Glomerular endothelial cell (primary cell): ENCODE data around the gene CREBL2. TPM values are rescaled to one million over a fixed set of nuclear protein-coding genes. Genes with fewer than 3 reads are reported as not detected.
"Not testable (repeated sequence)": the region's sequence is repeated elsewhere in the genome, so short reads cannot be mapped to it uniquely, and the experiment has no call there.

ENCODE experiments used
- DNase-seq: peaks from one replicate; pipeline ENCODE4 v3.0.0-alpha.2; 2011; ENCODE audit warnings: low read depth, low spot score; ENCODE audit errors: extremely low read depth
- total RNA-seq: library from RNA; depleted of rRNA; stranded (reverse); fragments of >200 nt; gene quantifications from 2 replicates; pipeline ENCODE4 v1.2.3, GENCODE V29; 2015

The CREBL2 gene
- total RNA-seq, 1 donor from 2014 or later, result 17.3 TPM

GRCh38 chr12:12596598-12596997 is 15.1 kb upstream of the CREBL2 start:
- not testable (repeated sequence) for DNase-seq

GRCh38 chr12:12598864-12599263 is 12.8 kb upstream of the CREBL2 start:
- no peak for DNase-seq

GRCh38 chr12:12599750-12600643 is 11.7 kb upstream of the CREBL2 start:
- DNase-seq, result no peak

GRCh38 chr12:12600659-12601058 is 11.0 kb upstream of the CREBL2 start:
- DNase-seq, result no peak

- no peak for DNase-seq
Measured at GRCh38 chr12:12604740-12605139, 6.9 kb upstream of the CREBL2 start.

GRCh38 chr12:12606781-12607589 is 4.7 kb upstream of the CREBL2 start:
- no peak for DNase-seq

- DNase-seq, result no peak
Measured at GRCh38 chr12:12608557-12608957, 3.1 kb upstream of the CREBL2 start.

GRCh38 chr12:12609692-12610091 is 2.0 kb upstream of the CREBL2 start:
- no peak for DNase-seq

- DNase-seq, result no peak
Measured at GRCh38 chr12:12610711-12611110, 965 bp upstream of the CREBL2 start.

GRCh38 chr12:12612358-12612757 is 682 bp downstream of the CREBL2 start:
- DNase-seq, result no peak

GRCh38 chr12:12613344-12613743 is 1.7 kb downstream of the CREBL2 start:
- no peak for DNase-seq

GRCh38 chr12:12614342-12614741 is 2.7 kb downstream of the CREBL2 start:
- DNase-seq, result no peak

- no peak for DNase-seq
Measured at GRCh38 chr12:12616512-12617310, 5.0 kb downstream of the CREBL2 start.

- not testable (repeated sequence) for DNase-seq
Measured at GRCh38 chr12:12618064-12618463, 6.4 kb downstream of the CREBL2 start.

GRCh38 chr12:12620730-12621315 is 9.1 kb downstream of the CREBL2 start:
- no peak for DNase-seq

- no peak for DNase-seq
Measured at GRCh38 chr12:12622418-12622817, 10.7 kb downstream of the CREBL2 start.

- DNase-seq, result no peak
Measured at GRCh38 chr12:12624498-12624992, 12.9 kb downstream of the CREBL2 start.

GRCh38 chr12:12626471-12626870 is 14.8 kb downstream of the CREBL2 start:
- no peak for DNase-seq

- no peak for DNase-seq
Measured at GRCh38 chr12:12627308-12627827, 15.7 kb downstream of the CREBL2 start.

- no peak for DNase-seq
Measured at GRCh38 chr12:12628013-12628412, 16.3 kb downstream of the CREBL2 start.
